Lung (tissue), 12 donors: ENCODE data around the gene IER3. TPM values are rescaled to one million over a fixed set of nuclear protein-coding genes. Genes with fewer than 3 reads are reported as not detected.

ENCODE experiments used
- ATAC-seq: fragments of 200-7000 bp; cut with Tn5 transposase; one replicate; pipeline ENCODE4 v1.9.1; 2020; ENCODE audit warnings: moderate number of reproducible peaks; ENCODE audit not compliant: insufficient read depth, low FRiP score
- DNase-seq, 3 donors: peaks; one replicate each; pipeline ENCODE4 v3.0.0-alpha.2; 2013 to 2017
- H3K27ac ChIP-seq, 2 donors: one replicate each; pipeline ENCODE4 v1.5.1; 2013; ENCODE audit warnings: mild to moderate bottlenecking in 2 of 2, moderate library complexity in 2 of 2, control low read depth in 1 of 2, inconsistent platforms in 1 of 2, low read depth in 1 of 2, low read length in 1 of 2
- H3K27me3 ChIP-seq, 3 donors: one replicate each; pipeline ENCODE4 v1.5.1; 2013; ENCODE audit warnings: low read length in 2 of 3; ENCODE audit not compliant: control insufficient read depth in 3 of 3, insufficient read depth in 3 of 3
- H3K36me3 ChIP-seq, 4 donors: one replicate each; pipeline ENCODE4 v1.5.1; 2013; ENCODE audit warnings: low read length in 4 of 4, mild to moderate bottlenecking in 1 of 4, moderate library complexity in 1 of 4; ENCODE audit not compliant: control insufficient read depth in 4 of 4, insufficient read depth in 4 of 4
- H3K4me1 ChIP-seq, 5 donors: one replicate each; pipeline ENCODE4 v1.5.1; 2013; ENCODE audit warnings: low read length in 5 of 5, mild to moderate bottlenecking in 2 of 5, moderate library complexity in 1 of 5; ENCODE audit not compliant: control insufficient read depth in 5 of 5, insufficient read depth in 5 of 5
- H3K4me3 ChIP-seq: one replicate; pipeline ENCODE4 v1.5.1; 2013; ENCODE audit warnings: mild to moderate bottlenecking, control low read depth, moderate library complexity
- H3K9ac ChIP-seq, 2 donors: one replicate each; pipeline ENCODE4 v1.5.1; 2013; ENCODE audit warnings: low read length in 2 of 2, control low read depth in 1 of 2; ENCODE audit not compliant: insufficient read depth in 1 of 2
- H3K9me3 ChIP-seq, 4 donors: one replicate each; pipeline ENCODE4 v1.5.1; 2013; ENCODE audit warnings: low read length in 3 of 4, mild to moderate bottlenecking in 1 of 4, moderate library complexity in 1 of 4; ENCODE audit not compliant: control insufficient read depth in 4 of 4, insufficient read depth in 3 of 4
- CTCF ChIP-seq: IDR thresholded peaks from 2 replicates; pipeline ENCODE4 v1.5.1; 2012; ENCODE audit warnings: mild to moderate bottlenecking; ENCODE audit errors: control extremely low read depth, extremely low read depth
- WGBS, 2 donors: extraction: QIAGEN DNeasy Blood & Tissue Kit; methylation state at CpG; one replicate each; pipeline ENCODE4 v1.1.7; 2013; 5-methylcytosine and 5-hydroxymethylcytosine counted together
- polyA plus RNA-seq, 2 donors: library from polyadenylated mRNA; stranded (reverse); fragments of 200-250 nt; gene quantifications; one replicate each; pipeline ENCODE4 v1.2.1, GENCODE V29; 2013
- total RNA-seq, 2 donors: library from RNA; depleted of rRNA in 1 of 2; stranded (reverse); fragments of >200 nt in 1 of 2; gene quantifications; one replicate each; pipeline ENCODE4 v1.2.1, GENCODE V29; 2014 to 2021
- donor health status: control.
- donor health status: control.
- donor health status: Bipolar disorder and iron deficiency.
- donor health status: healthy.
- donor health status: DM: yes; HTN: yes; CAD: no.

Gene IER3
- total and polyA plus RNA-seq, 4 donors = 16.7 to 302 (median 67.6) TPM

GRCh38 chr6:30754631-30755030 lies 10.3 kb upstream of the IER3 start:
- H3K9ac ChIP-seq = no peak overlapping the region
- H3K4me1 ChIP-seq = peaks cover 0 to 13% (median 3%) of the 10 kb centered on the region in 5 donors
- no peaks in the 10 kb centered on the region for H3K9me3 ChIP-seq
- H3K27me3 ChIP-seq = no peaks in the 10 kb centered on the region
- WGBS, 2 donors = 89 to 92% methylated on average over 3 of the region's 3 CpGs
- H3K4me3 ChIP-seq = no peak overlapping the region
- DNase-seq (no peak), ATAC-seq (no peak)
- no peaks in the 10 kb centered on the region for H3K36me3 ChIP-seq
- no peak overlapping the region for H3K27ac ChIP-seq
- no peak for TF ChIP-seq CTCF

- Histone ChIP-seq H3K27me3 (no peaks in the 10 kb centered on the region), H3K4me1 (peaks cover 2 to 14% (median 12%) of the 10 kb centered on the region in 5 donors), H3K4me3 (no peak overlapping the region), H3K36me3 (no peaks in the 10 kb centered on the region), H3K27ac (peak overlapping the region; percentile 80 to 97), H3K9me3 (no peaks in the 10 kb centered on the region), H3K9ac (no peak overlapping the region)
- WGBS, 2 donors = 30 to 40% methylated on average over 12 of the region's 12 CpGs
- DNase-seq (peak; percentile 54 to 82 (median 80)), ATAC-seq (peak; percentile 92)
- TF ChIP-seq CTCF = no peak
Observed at GRCh38 chr6:30752157-30752927, 8.0 kb upstream of the IER3 start.

GRCh38 chr6:30750379-30750668 lies 6.0 kb upstream of the IER3 start:
- peaks cover 2 to 14% (median 12%) of the 10 kb centered on the region in 5 donors for H3K4me1 ChIP-seq
- no peak overlapping the region for H3K9ac ChIP-seq
- H3K27ac ChIP-seq = no peak overlapping the region
- H3K36me3 ChIP-seq = no peaks in the 10 kb centered on the region
- no peak overlapping the region for H3K4me3 ChIP-seq
- TF ChIP-seq CTCF = no peak
- DNase-seq (no peak), ATAC-seq (no peak)
- H3K9me3 ChIP-seq = no peaks in the 10 kb centered on the region
- H3K27me3 ChIP-seq = no peaks in the 10 kb centered on the region
